ELF-1 (cell line): ENCODE measurements around the gene FTSJ1.
"Not testable (repeated sequence)": the region's sequence is repeated elsewhere in the genome, so short reads cannot be mapped to it uniquely, and the experiment has no call there.

Source experiments
- DNase-seq: peaks from one replicate; pipeline ENCODE4 v3.0.0-alpha.2; 2016; ENCODE audit warnings: low read depth, low spot score

FTSJ1 gene

DNA sequence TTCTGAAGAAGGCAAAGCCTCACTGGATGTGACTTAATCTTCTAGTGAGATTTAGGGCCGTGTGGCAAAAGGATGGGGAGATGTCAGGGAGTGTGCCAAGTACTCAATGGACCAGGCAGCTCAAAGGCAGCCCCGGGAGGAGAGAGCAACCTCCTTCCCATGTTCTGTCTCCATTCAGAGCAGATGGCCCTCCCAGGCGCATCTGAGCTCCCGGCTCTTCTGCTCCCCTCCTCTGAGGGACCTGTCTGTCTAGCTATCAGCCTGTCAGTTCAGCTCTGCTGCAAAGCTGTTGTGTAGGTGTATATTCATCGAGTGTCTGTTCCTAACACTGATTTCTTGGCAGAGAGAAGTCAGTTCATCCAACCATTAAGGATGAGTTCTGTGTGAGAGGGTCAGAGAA lies 21.9 kb downstream of the FTSJ1 start:
- DNase-seq, result no peak

DNA sequence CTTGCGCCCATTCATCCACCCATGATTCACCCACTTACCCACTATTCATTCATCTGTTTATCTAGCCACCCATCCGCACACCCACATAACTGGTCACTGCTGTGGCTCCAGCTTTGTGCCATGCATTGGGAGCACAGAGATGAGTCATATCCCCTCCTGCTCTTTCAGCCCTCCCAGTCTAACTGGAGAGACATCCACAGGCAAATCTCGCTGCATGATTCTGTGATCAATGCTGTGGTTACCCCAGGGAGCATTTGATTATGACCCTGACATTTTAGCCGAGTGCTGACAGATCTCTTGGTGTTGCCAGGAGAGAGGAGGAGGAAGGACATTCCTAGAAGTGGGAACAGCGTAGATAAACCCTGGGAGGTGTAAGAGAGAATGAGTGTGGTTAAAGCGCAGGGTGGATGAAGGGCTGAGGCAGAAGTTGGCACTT lies 22.4 kb downstream of the FTSJ1 start:
- no peak for DNase-seq

DNA sequence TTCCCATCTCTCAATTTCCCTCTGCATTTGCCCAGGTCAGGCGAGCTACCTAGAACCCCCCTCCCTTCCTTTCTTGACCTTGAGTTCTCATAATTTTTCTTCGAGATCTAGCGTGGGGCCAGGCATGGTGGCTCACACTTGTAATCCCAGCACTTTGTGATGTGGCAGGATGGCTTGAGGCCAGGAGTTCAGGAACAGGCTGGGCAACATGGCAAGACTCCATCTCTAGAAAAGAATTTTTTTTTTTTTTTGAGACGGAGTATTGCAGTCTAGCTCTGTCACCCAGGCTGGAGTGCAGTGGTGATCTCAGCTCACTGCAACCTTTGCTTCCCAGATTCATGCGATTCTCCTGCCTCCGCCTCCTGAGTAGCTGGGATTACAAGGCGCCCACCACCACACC lies 28.3 kb downstream of the FTSJ1 start:
- DNase-seq, result no peak

DNA sequence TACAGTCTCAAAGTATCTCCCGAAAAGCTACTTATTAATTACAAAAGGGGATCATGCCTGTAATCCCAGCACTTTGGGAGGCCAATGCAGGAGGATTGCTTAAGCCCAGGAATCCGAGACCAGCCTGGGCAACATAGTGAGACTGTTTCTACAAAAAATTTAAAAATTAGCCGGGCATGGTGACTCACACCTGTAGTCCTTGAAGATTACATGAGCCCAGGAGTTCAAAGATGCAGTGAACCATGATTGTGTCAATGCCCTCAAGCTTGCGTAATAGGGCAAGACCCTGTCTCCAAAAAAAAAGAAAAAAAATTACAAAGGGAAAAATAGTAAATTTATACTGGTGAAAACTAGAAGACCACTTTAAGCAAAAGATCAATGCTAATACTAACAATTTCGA lies 29.5 kb downstream of the FTSJ1 start:
- DNase-seq, result no peak

DNA sequence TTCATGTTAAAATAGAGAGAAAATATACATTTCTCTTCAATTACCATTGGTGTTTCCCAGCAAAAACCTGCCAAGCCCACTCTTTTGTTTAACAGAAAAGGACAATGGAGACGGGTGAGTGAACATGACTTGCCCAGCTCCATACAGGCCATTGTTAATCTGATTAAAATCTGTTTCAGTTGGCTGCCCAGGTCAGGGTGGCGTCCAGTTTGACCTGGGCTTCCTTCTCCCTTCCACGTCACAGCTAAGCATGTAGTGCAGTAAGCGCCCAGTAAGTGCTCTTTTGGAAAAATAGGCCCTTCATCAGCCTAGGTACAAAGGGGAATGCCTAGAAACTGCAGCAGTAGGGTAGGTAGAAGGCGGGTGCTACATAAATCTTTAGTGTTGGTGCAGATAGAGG lies 31.2 kb downstream of the FTSJ1 start:
- DNase-seq, result no peak

DNA sequence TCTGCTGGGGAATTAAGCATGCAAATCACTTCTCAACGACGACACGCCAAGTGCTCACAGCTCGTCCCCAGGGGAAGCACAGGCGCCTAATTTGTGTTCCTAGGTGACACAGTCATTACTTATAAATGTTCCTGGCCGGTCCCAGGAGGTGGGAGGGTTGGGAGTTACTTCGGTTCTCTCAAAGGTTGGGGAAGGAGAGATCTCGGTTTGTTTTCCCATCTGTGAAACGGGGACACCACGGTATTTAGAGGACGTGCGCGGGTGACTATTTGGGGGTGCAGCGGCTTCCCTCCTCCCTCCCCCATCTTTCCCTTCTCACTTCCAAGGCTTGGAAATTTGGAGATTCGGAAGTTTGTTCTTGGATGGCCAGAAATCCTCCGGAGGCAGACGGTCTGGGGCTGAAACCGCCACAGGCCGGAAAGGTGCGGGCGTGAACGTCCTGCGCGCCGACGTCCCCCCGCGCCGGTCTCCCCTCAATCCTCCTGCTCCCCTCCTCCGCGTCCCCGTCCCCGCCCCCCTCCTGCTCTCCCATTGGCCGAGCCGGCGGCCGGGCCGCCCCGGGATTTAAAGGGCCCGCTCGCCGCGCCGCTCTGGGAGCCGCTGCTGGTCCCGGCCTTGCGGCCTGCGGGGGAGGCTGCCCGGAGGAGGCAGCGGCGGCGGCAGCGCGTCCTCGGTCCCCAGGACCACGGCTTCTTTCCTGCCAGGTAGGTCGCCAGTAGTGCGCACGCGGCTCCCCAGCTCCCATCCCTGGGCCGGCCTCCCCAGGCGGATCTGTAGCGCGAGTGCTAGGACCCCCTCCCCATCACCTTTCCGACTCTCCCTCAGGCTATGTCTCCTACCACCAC lies 32.6 kb downstream of the FTSJ1 start, which contains the start of gene PORCN:
TSS of gene PORCN (plus strand) at position 593 of the 845 bp plus-strand sequence. CDS start 829 bp downstream, outside the sequence.
- peak; percentile 57 for DNase-seq

DNA sequence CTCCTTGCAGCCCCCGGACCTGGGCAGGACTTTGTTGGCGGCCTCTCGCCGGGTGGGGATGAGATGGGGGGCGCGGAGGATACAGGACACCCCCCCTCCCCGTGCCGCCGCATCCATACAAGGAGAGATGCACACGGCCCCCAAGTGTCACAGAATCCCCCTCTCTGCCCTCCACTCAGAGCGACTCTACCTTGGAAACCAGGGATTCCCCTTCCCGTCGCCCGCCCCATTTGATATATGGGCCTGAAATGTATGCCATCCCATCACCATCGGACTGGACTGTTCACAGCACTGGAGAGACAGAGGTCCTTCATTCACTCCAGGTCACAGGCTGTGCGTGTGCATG lies 33.2 kb downstream of the FTSJ1 start:
- DNase-seq, result no peak

DNA sequence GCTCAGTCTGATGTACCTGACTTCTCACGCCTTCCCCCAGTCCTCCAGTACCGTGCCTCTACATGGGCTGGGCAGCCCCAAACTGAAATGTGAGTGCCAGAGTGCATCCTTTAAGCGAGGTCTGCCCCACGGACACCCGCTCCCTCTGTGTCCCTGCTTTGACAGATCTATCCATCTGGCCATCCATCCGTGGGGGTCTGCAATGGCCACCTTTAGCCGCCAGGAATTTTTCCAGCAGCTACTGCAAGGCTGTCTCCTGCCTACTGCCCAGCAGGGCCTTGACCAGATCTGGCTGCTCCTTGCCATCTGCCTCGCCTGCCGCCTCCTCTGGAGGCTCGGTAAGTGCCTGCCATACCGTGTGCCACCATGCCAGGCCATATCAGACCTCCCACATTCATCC lies 33.6 kb downstream of the FTSJ1 start:
- DNase-seq, result no peak

DNA sequence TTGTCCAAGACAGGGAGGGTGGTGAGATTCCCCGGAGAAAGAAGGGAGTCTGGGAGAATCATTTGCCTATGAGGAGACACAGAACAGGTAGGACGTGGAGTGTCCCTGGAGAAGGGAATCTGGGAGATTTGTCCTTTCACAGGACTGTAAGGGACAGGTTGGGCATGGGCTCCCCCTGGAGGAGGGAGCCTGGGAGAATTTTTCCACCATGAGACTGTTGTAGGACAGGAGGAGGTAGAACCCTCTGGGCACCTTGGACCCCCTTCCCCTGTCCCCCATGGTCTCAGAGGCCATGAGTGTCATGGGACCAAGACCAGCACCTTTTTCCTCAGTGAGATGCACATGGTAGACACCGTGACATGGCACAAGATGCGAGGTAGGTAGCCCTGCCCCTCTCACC lies 35.6 kb downstream of the FTSJ1 start:
- DNase-seq, result peak; percentile 25

DNA sequence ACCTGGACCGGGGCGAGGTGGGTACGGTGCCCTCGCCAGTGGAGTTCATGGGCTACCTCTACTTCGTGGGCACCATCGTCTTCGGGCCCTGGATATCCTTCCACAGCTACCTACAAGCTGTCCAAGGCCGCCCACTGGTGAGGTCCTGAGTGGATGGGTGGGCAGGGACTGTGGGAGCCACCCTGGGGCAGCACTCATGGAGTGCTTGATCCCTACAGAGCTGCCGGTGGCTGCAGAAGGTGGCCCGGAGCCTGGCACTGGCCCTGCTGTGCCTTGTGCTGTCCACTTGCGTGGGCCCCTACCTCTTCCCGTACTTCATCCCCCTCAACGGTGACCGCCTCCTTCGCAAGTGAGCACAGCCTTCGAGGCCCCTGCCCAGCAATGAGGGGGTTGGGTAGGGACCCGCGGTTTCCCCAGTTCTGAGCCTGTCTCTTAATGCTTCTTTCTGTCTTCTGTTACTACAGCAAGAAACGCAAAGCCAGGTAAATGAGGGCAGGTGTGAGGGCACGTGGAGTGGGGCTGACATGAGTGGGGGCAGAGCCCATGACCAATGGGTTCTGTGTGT lies 36.5 kb downstream of the FTSJ1 start:
- DNase-seq, result no peak

DNA sequence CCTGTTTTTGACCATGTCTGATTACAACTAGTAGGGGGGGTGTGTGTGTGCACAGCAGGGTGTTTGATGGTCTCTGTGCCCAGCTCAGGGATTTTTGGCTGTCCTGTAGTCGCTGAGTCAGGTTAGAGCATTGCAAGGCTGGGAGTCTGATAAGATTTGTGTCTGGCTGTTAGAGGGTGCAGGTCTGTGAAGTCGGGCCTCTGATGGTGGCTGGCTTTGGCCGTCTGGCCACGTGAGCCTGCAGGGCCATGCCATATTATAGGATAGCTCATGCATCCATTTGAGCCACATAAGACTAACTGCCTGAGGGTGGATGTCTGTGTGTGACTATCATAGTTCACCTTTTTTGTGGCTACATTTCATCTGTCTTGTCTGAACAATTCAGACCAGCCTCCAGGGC lies 37.7 kb downstream of the FTSJ1 start:
- DNase-seq, result peak; percentile 48

DNA sequence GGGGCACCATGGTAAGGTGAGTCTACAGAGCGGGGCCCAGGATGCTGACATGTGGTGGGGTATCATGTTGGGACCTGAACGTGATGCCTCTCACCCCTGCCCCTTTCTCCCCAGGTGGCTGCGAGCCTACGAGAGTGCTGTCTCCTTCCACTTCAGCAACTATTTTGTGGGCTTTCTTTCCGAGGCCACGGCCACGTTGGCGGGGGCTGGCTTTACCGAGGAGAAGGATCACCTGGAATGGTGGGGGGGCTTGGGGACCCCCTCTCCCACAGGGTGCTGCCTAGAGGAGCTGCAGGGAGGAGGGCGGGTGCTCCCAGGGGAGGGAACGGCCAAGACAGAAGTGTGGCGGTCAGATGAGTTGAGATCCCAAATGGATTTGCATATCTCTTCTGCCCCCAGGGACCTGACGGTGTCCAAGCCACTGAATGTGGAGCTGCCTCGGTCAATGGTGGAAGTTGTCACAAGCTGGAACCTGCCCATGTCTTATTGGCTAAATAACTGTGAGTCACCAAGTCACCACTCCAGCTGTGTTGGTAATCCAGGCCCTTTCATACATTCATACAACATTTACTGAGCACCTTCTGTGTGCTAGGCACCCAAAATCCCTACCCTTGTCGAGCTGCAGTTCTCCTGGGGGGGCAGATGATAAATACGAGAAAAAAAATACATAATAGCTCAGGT lies 38.3 kb downstream of the FTSJ1 start:
- DNase-seq, result peak; percentile 29

DNA sequence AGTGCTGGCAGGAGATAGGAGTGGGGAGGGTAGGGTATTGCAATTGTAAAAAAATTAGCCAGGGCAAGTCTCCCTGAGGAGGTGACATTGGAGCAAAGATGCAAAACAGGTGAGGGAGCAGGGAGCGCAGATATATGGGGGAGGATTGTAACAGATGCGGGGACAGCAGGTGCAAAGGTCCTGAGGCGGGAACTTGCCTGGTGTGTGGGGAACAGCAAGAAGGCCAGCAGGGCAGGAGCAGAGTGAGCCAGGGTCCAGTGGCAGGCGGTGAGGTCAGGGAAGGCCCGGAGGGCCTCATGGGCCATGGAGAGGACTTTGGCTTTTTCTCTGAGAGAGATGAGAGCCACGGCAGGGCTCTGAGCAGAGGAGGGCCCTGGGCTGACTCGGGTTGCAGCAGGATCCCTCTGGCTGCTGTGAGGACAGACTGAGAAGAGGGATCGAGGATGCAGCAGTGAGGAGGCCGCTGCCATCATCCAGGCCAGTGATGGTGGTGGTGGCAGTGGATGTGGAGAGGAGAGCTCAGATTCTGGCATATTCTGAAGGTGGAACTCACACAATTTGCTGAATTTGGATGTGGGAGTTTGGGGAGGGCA lies 39.0 kb downstream of the FTSJ1 start:
- DNase-seq, result no peak

DNA sequence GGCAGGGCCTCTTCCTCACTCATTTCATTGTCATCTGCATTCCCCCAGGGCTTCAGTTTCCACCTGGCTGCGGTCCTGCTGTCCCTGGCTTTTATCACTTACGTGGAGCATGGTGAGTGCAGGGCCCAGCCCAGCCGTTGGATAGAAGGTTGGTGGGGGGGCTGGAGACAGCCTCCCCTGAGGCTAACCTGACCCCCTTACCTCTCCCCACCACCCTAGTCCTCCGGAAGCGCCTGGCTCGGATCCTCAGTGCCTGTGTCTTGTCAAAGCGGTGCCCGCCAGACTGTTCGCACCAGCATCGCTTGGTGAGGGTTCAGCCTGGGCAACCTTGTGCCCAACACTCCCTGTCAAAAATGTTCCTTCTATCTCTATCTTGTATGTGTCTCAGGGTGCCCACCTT lies 39.8 kb downstream of the FTSJ1 start:
- DNase-seq, result peak; percentile 49

DNA sequence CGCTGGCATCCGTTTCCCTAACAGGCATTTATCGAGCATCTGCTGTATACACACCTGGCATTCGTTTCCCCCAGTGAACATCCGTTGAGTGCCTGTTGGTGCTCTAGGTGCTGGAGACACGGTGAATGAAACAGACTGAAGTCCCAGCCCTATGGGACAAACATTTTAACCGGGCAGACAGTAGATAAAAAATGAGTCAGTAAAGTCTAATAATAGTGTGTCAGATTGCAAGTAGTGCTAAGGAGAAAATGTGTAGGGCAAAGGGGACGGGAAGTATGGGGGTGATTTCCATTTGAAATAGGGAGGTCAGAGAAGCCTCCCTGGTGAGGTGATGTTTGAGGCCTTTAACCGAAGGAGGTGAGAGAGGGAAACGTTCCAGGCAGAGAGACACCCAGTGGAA lies 40.3 kb downstream of the FTSJ1 start:
- DNase-seq, result no peak

DNA sequence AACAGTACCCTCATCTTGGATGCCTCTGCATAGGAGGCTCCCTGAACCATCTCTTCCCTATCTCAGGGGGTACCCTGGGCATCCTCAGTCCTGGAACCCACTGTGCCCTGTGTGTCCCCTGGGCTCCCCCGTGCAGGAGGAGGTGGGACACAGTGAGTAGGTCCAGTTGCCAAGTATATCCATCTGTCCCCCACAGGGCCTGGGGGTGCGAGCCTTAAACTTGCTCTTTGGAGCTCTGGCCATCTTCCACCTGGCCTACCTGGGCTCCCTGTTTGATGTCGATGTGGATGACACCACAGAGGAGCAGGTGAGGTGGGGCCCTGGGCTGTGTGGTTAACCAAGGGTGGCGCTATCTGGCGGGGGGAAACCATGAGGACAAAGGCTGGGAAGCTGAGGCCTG lies 41.0 kb downstream of the FTSJ1 start:
- DNase-seq, result no peak

DNA sequence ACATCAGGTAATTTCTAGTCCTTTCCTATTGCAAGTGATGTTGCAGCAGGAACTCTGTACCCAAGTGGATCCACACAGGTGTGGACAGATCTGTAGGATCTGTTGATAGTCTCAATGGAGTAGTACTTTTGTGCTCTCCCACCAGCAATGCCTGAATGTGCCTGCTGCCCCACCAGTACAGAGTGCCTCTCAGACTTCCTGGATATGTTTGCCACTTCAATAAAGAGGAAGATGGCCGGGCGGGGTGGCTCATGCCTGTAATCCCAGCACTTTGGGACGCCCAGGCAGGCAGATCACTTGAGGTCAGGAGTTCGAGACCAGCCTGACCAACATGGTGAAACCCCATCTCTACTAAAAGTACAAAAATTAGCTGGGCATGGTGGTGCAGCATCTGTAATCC lies 43.5 kb downstream of the FTSJ1 start:
- not testable (repeated sequence) for DNase-seq

DNA sequence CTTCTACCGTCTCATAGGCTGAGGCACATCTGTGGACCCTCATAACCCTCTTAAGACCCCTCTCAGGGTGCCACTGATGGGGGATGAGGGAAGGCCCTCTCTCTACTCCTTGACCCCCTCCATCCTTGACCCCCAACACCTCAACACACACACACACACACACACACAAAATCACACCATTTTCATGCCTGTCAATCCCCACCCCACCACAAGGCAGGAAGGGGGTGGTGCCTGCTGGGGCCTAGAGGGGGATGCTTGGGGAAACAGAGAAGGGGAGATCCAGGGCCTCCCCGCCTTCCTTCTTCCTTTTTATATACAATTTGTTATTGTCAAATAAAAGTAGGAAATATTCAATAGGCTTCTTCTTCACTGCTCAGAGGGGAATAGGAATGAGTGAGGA lies 44.5 kb downstream of the FTSJ1 start:
- DNase-seq, result no peak

DNA sequence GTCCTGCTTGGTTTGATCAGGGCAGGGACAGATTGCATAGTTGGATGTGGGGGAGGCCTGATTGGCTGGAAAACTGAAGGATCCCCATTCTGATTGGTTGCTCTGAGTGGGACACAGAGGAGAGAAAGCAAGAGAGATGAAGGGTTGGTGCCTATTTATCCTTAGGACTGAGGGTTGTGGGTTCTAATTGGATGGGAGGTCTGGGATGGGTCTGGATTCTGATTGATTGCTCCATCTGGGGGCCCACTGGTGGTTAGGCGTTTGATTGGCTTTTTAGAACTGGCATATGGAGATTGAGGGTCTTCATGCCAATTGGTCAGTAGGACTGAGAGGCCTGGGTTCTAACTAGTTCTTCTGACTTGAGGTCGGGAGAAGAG lies 45.0 kb downstream of the FTSJ1 start:
- no peak for DNase-seq

DNA sequence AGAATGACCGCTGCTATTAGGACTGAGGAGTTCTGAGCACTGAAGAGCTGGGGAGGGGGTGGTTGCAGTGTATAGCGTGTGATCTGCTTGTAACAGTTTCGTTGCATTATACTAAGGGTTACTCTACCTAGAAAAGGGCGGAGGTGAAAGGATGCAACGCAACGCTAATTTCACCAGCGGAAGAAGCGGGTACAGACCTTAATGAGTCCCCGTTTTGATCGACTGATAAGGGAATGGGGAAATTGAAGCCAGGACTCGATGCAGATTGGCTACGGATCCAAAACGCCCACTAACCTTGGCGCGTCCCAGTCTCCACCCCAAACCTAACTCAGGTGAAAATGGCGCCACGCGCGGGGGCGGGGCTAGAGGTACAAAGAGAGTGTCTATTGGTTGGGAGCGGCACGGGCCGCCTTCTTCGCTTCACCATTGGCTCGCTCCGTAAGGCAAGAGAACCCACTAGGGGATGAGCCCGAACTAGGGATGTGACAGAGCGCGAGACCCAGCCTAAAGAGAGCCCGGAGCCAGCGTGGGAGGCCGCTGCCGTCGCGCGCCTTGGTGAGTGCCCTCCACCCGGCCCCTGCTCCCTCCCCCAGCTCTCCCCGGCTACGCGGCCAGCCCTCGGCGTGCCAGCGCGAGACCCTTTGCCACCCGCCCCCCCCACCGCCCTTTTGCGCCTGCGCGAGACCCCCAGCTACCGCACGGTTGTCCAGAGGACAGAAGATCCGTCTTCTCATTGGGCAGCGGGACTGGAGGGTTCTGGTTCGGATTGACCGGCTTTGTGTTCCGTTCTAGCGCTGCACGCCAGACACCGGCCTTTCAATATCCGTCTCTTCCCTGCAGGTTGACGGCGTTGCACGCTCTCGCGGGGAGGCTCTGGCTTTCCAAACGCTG lies 45.6 kb downstream of the FTSJ1 start, which contains the start of gene EBP:
TSS of gene EBP (plus strand) at position 456 of the 891 bp plus-strand sequence. CDS start 1,964 bp downstream, outside the sequence.
- peak; percentile 98 for DNase-seq

DNA sequence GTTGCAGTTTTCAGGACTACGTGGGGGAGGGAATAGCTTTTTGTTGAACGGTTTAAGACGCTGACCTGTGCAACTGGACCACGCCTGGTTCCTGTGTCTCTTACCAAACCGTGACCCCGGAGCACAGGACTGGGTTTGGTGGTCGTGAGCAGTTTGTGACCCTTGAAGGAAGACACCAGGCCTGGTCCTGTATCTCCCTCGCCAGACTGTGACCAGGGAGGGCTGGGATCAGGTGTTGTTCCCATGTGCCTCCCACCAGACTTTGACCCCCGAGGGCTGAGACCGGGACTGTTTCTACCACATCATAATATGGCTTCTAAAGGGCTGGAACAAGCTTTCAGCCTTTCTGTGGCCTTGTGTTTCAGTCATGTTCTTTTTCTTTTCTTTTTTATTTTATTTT lies 46.3 kb downstream of the FTSJ1 start:
- DNase-seq, result peak; percentile 39
